CD14-positive monocyte (primary cell): ENCODE data around the gene FUS. TPM values are rescaled to one million over a fixed set of nuclear protein-coding genes. Genes with fewer than 3 reads are reported as not detected.

Experiments
- DNase-seq, 3 donors: peaks; one replicate each; pipeline ENCODE4 v3.0.0-alpha.2; 2011 to 2022
- H2AFZ ChIP-seq: 2 replicates; pipeline ENCODE4 v1.6.0; 2012; ENCODE audit warnings: mild to moderate bottlenecking, low read depth, low read length, inconsistent platforms; ENCODE audit not compliant: insufficient read depth, poor library complexity, severe bottlenecking
- H3K27ac ChIP-seq, 2 donors: 1 replicate in 1 of 2; 2 replicates in 1 of 2; pipeline ENCODE4 v1.5.1; 2012 to 2013; ENCODE audit warnings: low read length in 2 of 2, control low read depth in 1 of 2, inconsistent platforms in 1 of 2, low read depth in 1 of 2, mild to moderate bottlenecking in 1 of 2
- H3K27me3 ChIP-seq, 2 donors: one replicate each; pipeline versions ENCODE4 v1.6.0 to v1.6.1; 2011 to 2013; ENCODE audit warnings: low read length in 2 of 2; ENCODE audit not compliant: control insufficient read depth in 2 of 2, insufficient read depth in 2 of 2
- H3K36me3 ChIP-seq, 2 donors: replicated peaks in 1 of 2; 1 replicate in 1 of 2; 2 replicates in 1 of 2; pipeline versions ENCODE4 v1.5.1 to v1.6.1; 2012 to 2013; ENCODE audit warnings: low read length in 2 of 2, control low read depth in 1 of 2, inconsistent platforms in 1 of 2, mild to moderate bottlenecking in 1 of 2; ENCODE audit not compliant: insufficient read depth in 2 of 2, control insufficient read depth in 1 of 2
- H3K4me1 ChIP-seq, 2 donors: 1 replicate in 1 of 2; 2 replicates in 1 of 2; pipeline versions ENCODE4 v1.5.1 to v1.6.1; 2012 to 2013; ENCODE audit warnings: low read length in 2 of 2, control low read depth in 1 of 2, inconsistent platforms in 1 of 2, mild to moderate bottlenecking in 1 of 2, moderate library complexity in 1 of 2; ENCODE audit not compliant: insufficient read depth in 2 of 2, control insufficient read depth in 1 of 2
- H3K4me2 ChIP-seq: replicated peaks from 2 replicates; pipeline ENCODE3; 2012; ENCODE audit warnings: low read length, moderate library complexity, mild to moderate bottlenecking; ENCODE audit not compliant: poor library complexity, severe bottlenecking; ENCODE audit errors: extremely low read depth
- H3K4me3 ChIP-seq, 3 experiments: fragments of 200-600 bp in 1 of 3; sonication (generic) in 1 of 3; replicated peaks in 1 of 3; 1 replicate in 2 of 3; 2 replicates in 1 of 3; pipeline ENCODE4 v1.5.1; 2011 to 2013; ENCODE audit warnings: low read length in 3 of 3, mild to moderate bottlenecking in 3 of 3, control low read depth in 2 of 3, low read depth in 2 of 3, inconsistent platforms in 1 of 3, moderate library complexity in 1 of 3
- H3K79me2 ChIP-seq: 2 replicates; pipeline ENCODE4 v1.6.0; 2012; ENCODE audit warnings: mild to moderate bottlenecking, control low read depth, inconsistent platforms, low read length, moderate library complexity; ENCODE audit not compliant: insufficient read depth
- H3K9ac ChIP-seq: 2 replicates; pipeline ENCODE4 v1.6.0; 2017; ENCODE audit warnings: low read length, mild to moderate bottlenecking; ENCODE audit not compliant: insufficient read depth, poor library complexity, severe bottlenecking
- H3K9me3 ChIP-seq, 2 donors: replicated peaks in 1 of 2; 1 replicate in 1 of 2; 2 replicates in 1 of 2; pipeline versions ENCODE4 v1.5.1 to v1.6.1; 2012 to 2013; ENCODE audit warnings: low read length in 2 of 2, control low read depth in 1 of 2; ENCODE audit not compliant: control insufficient read depth in 1 of 2, insufficient read depth in 1 of 2
- H4K20me1 ChIP-seq: 2 replicates; pipeline ENCODE4 v1.6.0; 2012; ENCODE audit warnings: mild to moderate bottlenecking, low read length, control low read depth, moderate library complexity; ENCODE audit not compliant: insufficient read depth
- H3K27ac Mint-ChIP-seq, 7 donors: one replicate each; pipeline ENCODE4 v1.8.0; 2020; ENCODE audit warnings: mild to moderate bottlenecking in 7 of 7, mixed read lengths in 7 of 7, moderate library complexity in 6 of 7, inconsistent platforms in 2 of 7
- H3K27me3 Mint-ChIP-seq, 3 donors: one replicate each; pipeline ENCODE4 v1.8.0; 2021 to 2022; ENCODE audit warnings: low read depth in 3 of 3, mild to moderate bottlenecking in 3 of 3, mixed read lengths in 3 of 3, moderate library complexity in 3 of 3, inconsistent platforms in 1 of 3
- H3K36me3 Mint-ChIP-seq, 2 donors: one replicate each; pipeline ENCODE4 v1.8.0; 2020; ENCODE audit warnings: mixed read lengths in 2 of 2, inconsistent platforms in 1 of 2, mild to moderate bottlenecking in 1 of 2
- H3K4me1 Mint-ChIP-seq: one replicate; pipeline ENCODE4 v1.8.0; 2020; ENCODE audit warnings: mild to moderate bottlenecking, mixed read lengths
- H3K4me3 Mint-ChIP-seq, 2 donors: one replicate each; pipeline ENCODE4 v1.8.0; 2020; ENCODE audit warnings: mild to moderate bottlenecking in 2 of 2, mixed read lengths in 2 of 2, moderate library complexity in 1 of 2
- H3K9me3 Mint-ChIP-seq, 7 donors: one replicate each; pipeline ENCODE4 v1.8.0; 2020 to 2022; ENCODE audit warnings: mixed read lengths in 7 of 7, mild to moderate bottlenecking in 6 of 7, moderate library complexity in 6 of 7, inconsistent platforms in 2 of 7
- CTCF ChIP-seq: fragments of 200-600 bp; IDR thresholded peaks from one replicate; pipeline ENCODE4 v1.8.0; 2022; ENCODE audit warnings: antibody characterized with exemption, mild to moderate bottlenecking
- WGBS: methylation state at CpG from one replicate; pipeline ENCODE4 v1.1.5; 2013; ENCODE audit warnings: missing lambda C conversion rate; ENCODE audit not compliant: insufficient coverage; 5-methylcytosine and 5-hydroxymethylcytosine counted together
- intact Hi-C, 2 donors: fragments of 100-400 bp; cut with micrococcal nuclease; formaldehyde crosslinking; loops; one replicate each; pipeline versions ENCODE4 v1.15.0 to v1.15.1; 2023
- polyA plus RNA-seq, 3 donors: library from polyadenylated mRNA; depleted of rRNA in 1 of 3; unstranded in 2 of 3; stranded (reverse) in 1 of 3; fragments of 300-500 nt in 2 of 3; fragments of >200 nt in 1 of 3; fragmentation: Illumina TruSeq in 2 of 3; gene quantifications; 1 replicate in 2 of 3; 2 replicates in 1 of 3; pipeline ENCODE4 v1.2.3, GENCODE V29; 2012 to 2021

Gene FUS
- polyA plus RNA-seq, 3 donors: 54.9 to 246 (median 78.5) TPM

GRCh38 chr16:31157136-31157535, 22.8 kb upstream of the FUS start:
- Histone ChIP-seq H3K4me2 (peak overlapping the region; percentile 4), H3K9ac (no peak overlapping the region), H3K4me3 (no peak overlapping the region), H3K27me3 (no peaks in the 10 kb centered on the region), H2AFZ (no peak overlapping the region), H3K79me2 (no peaks in the 10 kb centered on the region), H3K27ac (no peak overlapping the region), H3K9me3 (no peaks in the 10 kb centered on the region), H3K36me3 (no peaks in the 10 kb centered on the region), H3K4me1 (peaks cover 9% of the 10 kb centered on the region in 2 donors), H4K20me1 (no peaks in the 10 kb centered on the region)
- H3K4me3 Mint-ChIP-seq: peak overlapping the region in 1 of 2 donors; percentile 78
- 8% methylated on average over 7 of the region's 8 CpGs for WGBS
- H3K36me3 Mint-ChIP-seq: no peaks in the 10 kb centered on the region
- peak; percentile 57 to 66 (median 59) for DNase-seq
- no peaks in the 10 kb centered on the region for H3K9me3 Mint-ChIP-seq
- H3K4me1 Mint-ChIP-seq: peaks cover 11% of the 10 kb centered on the region
- peak overlapping the region in 4 of 7 donors; percentile 33 to 80 (median 53) for H3K27ac Mint-ChIP-seq
- intact Hi-C loops: loop anchor here (10.0 kb wide), 2 partner anchors 58 to 172 kb away; partner anchors contain the start of genes HSD3B7 (in 1 of the 2), PYDC1 (in 1 of the 2) and TRIM72 (in 1 of the 2)
- no peak for TF ChIP-seq CTCF
- H3K27me3 Mint-ChIP-seq: peaks cover 3 to 5% (median 4%) of the 10 kb centered on the region in 3 donors

DNA sequence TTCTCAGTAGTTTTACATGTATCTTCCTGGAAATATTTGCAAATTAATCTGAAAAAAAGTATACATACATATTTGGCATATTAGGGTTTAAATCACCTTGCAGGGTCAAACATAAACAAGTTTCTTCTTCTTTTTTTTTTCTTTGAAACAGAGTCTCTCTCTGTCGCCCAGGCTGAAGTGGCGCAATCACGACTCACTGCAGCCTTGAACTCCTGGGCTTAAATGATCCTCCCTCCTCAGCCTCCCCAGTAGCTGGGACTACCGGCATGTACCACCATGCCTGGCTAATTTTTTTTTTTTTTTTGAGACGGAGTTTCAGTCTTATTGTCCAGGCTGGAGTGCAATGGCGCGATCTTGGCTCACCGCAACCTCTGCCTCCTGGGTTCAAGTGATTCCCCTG, 12.6 kb upstream of the FUS start:
- Mint-ChIP-seq H3K4me3 (no peak overlapping the region), H3K27ac (peak overlapping the region in 1 of 7 donors; percentile 42), H3K27me3 (peaks cover 5 to 7% (median 5%) of the 10 kb centered on the region in 3 donors), H3K36me3 (no peaks in the 10 kb centered on the region), H3K9me3 (no peaks in the 10 kb centered on the region), H3K4me1 (peaks cover 6% of the 10 kb centered on the region)
- no peaks in the 10 kb centered on the region for H3K36me3 ChIP-seq
- no peak overlapping the region for H3K27ac ChIP-seq
- H3K9ac ChIP-seq: no peak overlapping the region
- H3K27me3 ChIP-seq: no peaks in the 10 kb centered on the region
- no peak for DNase-seq
- H3K4me1 ChIP-seq: no peaks in the 10 kb centered on the region
- TF ChIP-seq CTCF: no peak
- no peak overlapping the region for H3K4me2 ChIP-seq
- no peaks in the 10 kb centered on the region for H4K20me1 ChIP-seq
- no peaks in the 10 kb centered on the region for H3K79me2 ChIP-seq
- WGBS: 58% methylated on average over 3 of the region's 8 CpGs
- H3K4me3 ChIP-seq: no peak overlapping the region
- intact Hi-C loops: loop anchor here in 1 of 2 donors (10.0 kb wide), 1 partner anchor 183 kb away; the partner anchor contains the start of gene HSD3B7
- no peak overlapping the region for H2AFZ ChIP-seq
- no peaks in the 10 kb centered on the region for H3K9me3 ChIP-seq
